BLaER1 (cell line): Measurements from ENCODE around the gene KATNBL1.

Experiments
- H3K27ac ChIP-seq: shearing (Covaris generic); formaldehyde crosslinking; 2 replicates; pipeline ENCODE4 v1.8.1; 2022
- H3K27me3 ChIP-seq: shearing (Covaris generic); formaldehyde crosslinking; 2 replicates; pipeline ENCODE4 v1.8.1; 2022
- H3K36me3 ChIP-seq: shearing (Covaris generic); formaldehyde crosslinking; 2 replicates; pipeline ENCODE4 v1.8.1; 2022
- H3K4me1 ChIP-seq: shearing (Covaris generic); formaldehyde crosslinking; 2 replicates; pipeline ENCODE4 v1.8.1; 2022
- H3K4me2 ChIP-seq: shearing (Covaris generic); formaldehyde crosslinking; 2 replicates; pipeline ENCODE4 v1.8.1; 2022
- H3K4me3 ChIP-seq: shearing (Covaris generic); formaldehyde crosslinking; 2 replicates; pipeline ENCODE4 v1.8.1; 2022
- H3K9ac ChIP-seq: shearing (Covaris generic); formaldehyde crosslinking; 2 replicates; pipeline ENCODE4 v1.8.1; 2022
- H3K9me3 ChIP-seq: shearing (Covaris generic); formaldehyde crosslinking; 2 replicates; pipeline ENCODE4 v1.8.1; 2022
- H4K20me1 ChIP-seq: shearing (Covaris generic); formaldehyde crosslinking; 2 replicates; pipeline ENCODE4 v1.8.1; 2022
- Cebpa-rat ChIP-seq: shearing (Covaris generic); IDR thresholded peaks from 2 replicates; pipeline ENCODE4 v1.8.1; 2022

Gene KATNBL1

GRCh38 chr15:34158355-34158754, 51.5 kb downstream of the KATNBL1 start:
- Histone ChIP-seq H3K27me3 (no peaks in the 10 kb centered on the region), H3K4me3 (no peak overlapping the region), H4K20me1 (no peaks in the 10 kb centered on the region), H3K27ac (no peak overlapping the region), H3K36me3 (peaks cover 93% of the 10 kb centered on the region), H3K9ac (no peak overlapping the region), H3K4me2 (no peak overlapping the region), H3K4me1 (no peaks in the 10 kb centered on the region), H3K9me3 (peaks cover 81% of the 10 kb centered on the region)
- no peak for TF ChIP-seq Cebpa-rat

- Histone ChIP-seq H3K4me2 (no peak overlapping the region), H3K9ac (no peak overlapping the region), H3K4me3 (no peak overlapping the region), H3K4me1 (no peaks in the 10 kb centered on the region), H3K27ac (no peak overlapping the region), H4K20me1 (no peaks in the 10 kb centered on the region), H3K9me3 (peaks cover 56% of the 10 kb centered on the region), H3K36me3 (peaks cover 92% of the 10 kb centered on the region), H3K27me3 (no peaks in the 10 kb centered on the region)
- TF ChIP-seq Cebpa-rat, result no peak
Observed at GRCh38 chr15:34155859-34156258, 54.0 kb downstream of the KATNBL1 start.

- H3K4me3 ChIP-seq, result peak overlapping the region; percentile 0; the same call in 1 of the 2 replicates
- no peaks in the 10 kb centered on the region for H3K4me1 ChIP-seq
- no peak overlapping the region for H3K27ac ChIP-seq
- no peaks in the 10 kb centered on the region for H3K27me3 ChIP-seq
- H4K20me1 ChIP-seq, result no peaks in the 10 kb centered on the region
- no peak overlapping the region for H3K4me2 ChIP-seq
- no peak overlapping the region for H3K9ac ChIP-seq
- peaks cover 94% of the 10 kb centered on the region for H3K36me3 ChIP-seq
- no peak for TF ChIP-seq Cebpa-rat
- H3K9me3 ChIP-seq, result peaks cover 45% of the 10 kb centered on the region
Observed at GRCh38 chr15:34154725-34155204, 55.1 kb downstream of the KATNBL1 start.

GRCh38 chr15:34147371-34148140, 62.3 kb downstream of the KATNBL1 start:
- H3K27me3 ChIP-seq, result no peaks in the 10 kb centered on the region
- H3K4me3 ChIP-seq, result no peak overlapping the region
- no peak overlapping the region for H3K4me2 ChIP-seq
- H3K4me1 ChIP-seq, result no peaks in the 10 kb centered on the region
- H3K9ac ChIP-seq, result no peak overlapping the region
- peaks cover 80% of the 10 kb centered on the region for H3K36me3 ChIP-seq
- no peak overlapping the region for H3K27ac ChIP-seq
- no peaks in the 10 kb centered on the region for H4K20me1 ChIP-seq
- no peaks in the 10 kb centered on the region for H3K9me3 ChIP-seq
- no peak for TF ChIP-seq Cebpa-rat

GRCh38 chr15:34133511-34133910, 76.4 kb downstream of the KATNBL1 start:
- Histone ChIP-seq H3K27ac (no peak overlapping the region), H3K4me3 (no peak overlapping the region), H3K4me2 (no peak overlapping the region), H3K36me3 (peaks cover 16% of the 10 kb centered on the region; the same call in 1 of the 2 replicates), H4K20me1 (no peaks in the 10 kb centered on the region), H3K9me3 (no peaks in the 10 kb centered on the region), H3K9ac (no peak overlapping the region), H3K27me3 (no peaks in the 10 kb centered on the region), H3K4me1 (no peaks in the 10 kb centered on the region)
- TF ChIP-seq Cebpa-rat, result no peak

GRCh38 chr15:34132881-34133280, 77.0 kb downstream of the KATNBL1 start:
- Histone ChIP-seq H3K9me3 (no peaks in the 10 kb centered on the region), H3K27ac (no peak overlapping the region), H3K4me2 (no peak overlapping the region), H4K20me1 (no peaks in the 10 kb centered on the region), H3K9ac (no peak overlapping the region), H3K4me3 (no peak overlapping the region), H3K4me1 (no peaks in the 10 kb centered on the region), H3K27me3 (no peaks in the 10 kb centered on the region), H3K36me3 (peaks cover 14% of the 10 kb centered on the region; the same call in 1 of the 2 replicates)
- TF ChIP-seq Cebpa-rat, result no peak

GRCh38 chr15:34128898-34129297, 81.0 kb downstream of the KATNBL1 start:
- Histone ChIP-seq H3K36me3 (no peaks in the 10 kb centered on the region), H3K4me3 (no peak overlapping the region), H3K27me3 (no peaks in the 10 kb centered on the region), H3K4me2 (no peak overlapping the region), H3K9ac (no peak overlapping the region), H3K9me3 (no peaks in the 10 kb centered on the region), H4K20me1 (no peaks in the 10 kb centered on the region), H3K27ac (no peak overlapping the region), H3K4me1 (no peaks in the 10 kb centered on the region)
- TF ChIP-seq Cebpa-rat, result no peak

- Histone ChIP-seq H3K4me2 (no peak overlapping the region), H3K36me3 (no peaks in the 10 kb centered on the region), H4K20me1 (no peaks in the 10 kb centered on the region), H3K9ac (no peak overlapping the region), H3K4me3 (no peak overlapping the region), H3K4me1 (no peaks in the 10 kb centered on the region), H3K27ac (no peak overlapping the region), H3K27me3 (no peaks in the 10 kb centered on the region), H3K9me3 (no peaks in the 10 kb centered on the region)
- no peak for TF ChIP-seq Cebpa-rat
Observed at GRCh38 chr15:34126522-34126921, 83.4 kb downstream of the KATNBL1 start.

- Histone ChIP-seq H3K27me3 (no peaks in the 10 kb centered on the region), H3K4me1 (no peaks in the 10 kb centered on the region), H3K9ac (no peak overlapping the region), H3K36me3 (no peaks in the 10 kb centered on the region), H3K27ac (no peak overlapping the region), H4K20me1 (no peaks in the 10 kb centered on the region), H3K4me2 (no peak overlapping the region), H3K9me3 (no peaks in the 10 kb centered on the region), H3K4me3 (no peak overlapping the region)
- TF ChIP-seq Cebpa-rat, result no peak
Observed at GRCh38 chr15:34125945-34126344, 84.0 kb downstream of the KATNBL1 start.

- no peak for TF ChIP-seq Cebpa-rat
- no peaks in the 10 kb centered on the region for H3K36me3 ChIP-seq
- H3K9ac ChIP-seq, result no peak overlapping the region
- H3K4me2 ChIP-seq, result no peak overlapping the region
- H3K27me3 ChIP-seq, result no peaks in the 10 kb centered on the region
- no peak overlapping the region for H3K27ac ChIP-seq
- no peaks in the 10 kb centered on the region for H3K9me3 ChIP-seq
- no peak overlapping the region for H3K4me3 ChIP-seq
- H4K20me1 ChIP-seq, result no peaks in the 10 kb centered on the region
- H3K4me1 ChIP-seq, result no peaks in the 10 kb centered on the region
Observed at GRCh38 chr15:34124651-34125050, 85.2 kb downstream of the KATNBL1 start.
